ENCODE measurements around the gene PRKCA. TPM values are rescaled to one million over a fixed set of nuclear protein-coding genes. Genes with fewer than 3 reads are reported as not detected.

The PRKCA gene
- total and polyA plus RNA-seq, 2 experiments from 2014 or later, result 6.4 to 35.4 TPM

- Histone ChIP-seq H3K4me1 (ENCODE audit: insufficient read depth) (no peaks in the 10 kb centered on the region), H3K4me3 (no peak overlapping the region), H3K27me3 (ENCODE audit: insufficient read depth) (no peaks in the 10 kb centered on the region), H4K20me1 (replicated peaks; ENCODE audit: insufficient read depth) (no peaks in the 10 kb centered on the region), H2AFZ (no peak overlapping the region), H3K4me2 (no peak overlapping the region), H3F3A (replicated peaks; ENCODE audit: low read depth) (no peaks in the 10 kb centered on the region), H3K9me2 (ENCODE audit: insufficient read depth) (no peaks in the 10 kb centered on the region), H3K27ac (ENCODE audit: low read depth) (no peak overlapping the region), H3K36me3 (ENCODE audit: insufficient read depth) (no peaks in the 10 kb centered on the region), H3K79me2 (replicated peaks; ENCODE audit: insufficient read depth) (no peaks in the 10 kb centered on the region)
- Mint-ChIP-seq H3K27me3 (ENCODE audit: insufficient read depth, low read depth, poor library complexity) (peaks cover 7% of the 10 kb centered on the region), H3K36me3 (ENCODE audit: low read depth) (peaks cover 3% of the 10 kb centered on the region; the same call in 2 of the 3 replicates), H3K4me3 (no peak overlapping the region), H3K4me1 (no peaks in the 10 kb centered on the region), H3K27ac (no peak overlapping the region), H3K9me3 (peaks cover 12% of the 10 kb centered on the region)
- DNase-seq (ENCODE audit: low spot score) (no peak), ATAC-seq (no peak)
- TF ChIP-seq JUNB (IDR thresholded peaks at IDR 0.05; ENCODE audit: unreplicated experiment) (no peak), EZH2 (IDR thresholded peaks at IDR 0.05; ENCODE audit: low read depth, unreplicated experiment) (no peak), CTCF (conservative IDR thresholded peaks at IDR 0.05; ENCODE audit: low read depth in 2 of 2) (no peak), ZNF114 (CRISPR knock-in tag; IDR thresholded peaks at IDR 0.05) (no peak), NANOG (IDR thresholded peaks at IDR 0.05; ENCODE audit: borderline replicate concordance) (no peak), STAT1 (IDR thresholded peaks at IDR 0.05; ENCODE audit: unreplicated experiment) (no peak), CREB1 (CRISPR knock-in tag; IDR thresholded peaks at IDR 0.05; ENCODE audit: low read depth) (no peak)
Measured at GRCh38 chr17:66275651-66276050, 26.8 kb upstream of the PRKCA start.

GRCh38 chr17:66276328-66276937 lies 26.0 kb upstream of the PRKCA start:
- H3K9me2 ChIP-seq (ENCODE audit: insufficient read depth), result no peaks in the 10 kb centered on the region
- no peak overlapping the region for H3K4me3 Mint-ChIP-seq
- H3K4me1 ChIP-seq (ENCODE audit: insufficient read depth), result no peaks in the 10 kb centered on the region
- DNase-seq (ENCODE audit: low spot score), result no peak
- H4K20me1 ChIP-seq (replicated peaks; ENCODE audit: insufficient read depth), result no peaks in the 10 kb centered on the region
- no peak overlapping the region for H2AFZ ChIP-seq
- no peak for ATAC-seq
- no peak overlapping the region for H3K4me2 ChIP-seq
- H3K27me3 Mint-ChIP-seq (ENCODE audit: insufficient read depth, low read depth, poor library complexity), result peaks cover 7% of the 10 kb centered on the region
- H3K36me3 Mint-ChIP-seq (ENCODE audit: low read depth), result no peaks in the 10 kb centered on the region
- H3K27ac ChIP-seq (ENCODE audit: low read depth), result no peak overlapping the region
- no peak overlapping the region for H3K4me3 ChIP-seq
- H3K9me3 Mint-ChIP-seq, result peaks cover 4% of the 10 kb centered on the region; the same call in 2 of the 3 replicates
- H3F3A ChIP-seq (replicated peaks; ENCODE audit: low read depth), result no peaks in the 10 kb centered on the region
- no peaks in the 10 kb centered on the region for H3K79me2 ChIP-seq (replicated peaks; ENCODE audit: insufficient read depth)
- no peak for TF ChIP-seq ZNF462 (CRISPR knock-in tag; IDR thresholded peaks at IDR 0.05)
- TF ChIP-seq CREB1 (CRISPR knock-in tag; IDR thresholded peaks at IDR 0.05; ENCODE audit: low read depth), result no peak
- no peaks in the 10 kb centered on the region for H3K4me1 Mint-ChIP-seq
- no peak overlapping the region for H3K27ac Mint-ChIP-seq
- H3K36me3 ChIP-seq (ENCODE audit: insufficient read depth), result no peaks in the 10 kb centered on the region
- no peaks in the 10 kb centered on the region for H3K27me3 ChIP-seq (ENCODE audit: insufficient read depth)
